K562 (cell line): ENCODE data around the gene NELFA. TPM values are rescaled to one million over a fixed set of nuclear protein-coding genes. Genes with fewer than 3 reads are reported as not detected.

Source experiments
- CBX2 ChIP-seq: fragments of 200-600 bp; sonication (generic); IDR thresholded peaks from one replicate; pipeline ENCODE4 v1.6.1; 2012; ENCODE audit warnings: mild to moderate bottlenecking, low read length, inconsistent platforms; ENCODE audit not compliant: insufficient read depth, poor library complexity, severe bottlenecking
- CHD4 ChIP-seq: fragments of 200-600 bp; sonication (generic); IDR thresholded peaks from 3 replicates; pipeline ENCODE4 v1.6.1; 2012; ENCODE audit warnings: low read depth, mild to moderate bottlenecking, mixed read lengths, low read length, inconsistent platforms; ENCODE audit not compliant: insufficient read depth, insufficient replicate concordance, poor library complexity, severe bottlenecking
- KLF6 ChIP-seq: fragments of 250-450 bp; sonication (Bioruptor Pico); IDR thresholded peaks from 2 replicates; pipeline ENCODE4 v1.4.0; 2020; ENCODE audit warnings: mild to moderate bottlenecking, moderate library complexity, borderline replicate concordance
- NCOR1 ChIP-seq: fragments of 450-650 bp; IDR thresholded peaks from 2 replicates; pipeline ENCODE4 v1.6.1; 2016; ENCODE audit warnings: mild to moderate bottlenecking, moderate library complexity
- POLR2A ChIP-seq: fragments of 450-650 bp; conservative IDR thresholded peaks from 2 replicates; pipeline ENCODE4 v1.6.1; 2016
- POLR2G ChIP-seq: fragments of 200-400 bp; formaldehyde crosslinking; IDR thresholded peaks from 2 replicates; pipeline ENCODE4 v1.6.1; 2017; ENCODE audit warnings: low read depth, mild to moderate bottlenecking, antibody characterized with exemption, low read length, moderate library complexity
- SETDB1 ChIP-seq: IDR thresholded peaks from one replicate; pipeline ENCODE4 v1.6.1; 2012; ENCODE audit warnings: low read length, control low read depth, inconsistent platforms
- SNRNP70 ChIP-seq: fragments of 200-400 bp; formaldehyde crosslinking; optimal IDR thresholded peaks from 2 replicates; pipeline ENCODE3; 2017; ENCODE audit warnings: low read depth, low read length
- SUPT5H ChIP-seq: fragments of 450-650 bp; IDR thresholded peaks from 2 replicates; pipeline ENCODE4 v1.6.1; 2016
- TAF9B ChIP-seq: fragments of 450-650 bp; IDR thresholded peaks from 2 replicates; pipeline ENCODE4 v1.6.1; 2018; ENCODE audit warnings: mild to moderate bottlenecking; ENCODE audit not compliant: partially characterized antibody
- XRCC3 ChIP-seq: fragments of 450-650 bp; IDR thresholded peaks from 2 replicates; pipeline ENCODE4 v1.6.1; 2017; ENCODE audit warnings: mild to moderate bottlenecking, moderate library complexity
- YY1 ChIP-seq, 3 experiments: IDR thresholded peaks; 2 replicates each; pipeline ENCODE4 v1.6.1; 2011; ENCODE audit warnings: low read length in 2 of 3, mild to moderate bottlenecking in 2 of 3, moderate library complexity in 2 of 3, borderline replicate concordance in 1 of 3, control low read depth in 1 of 3, low read depth in 1 of 3; ENCODE audit not compliant: insufficient read depth in 3 of 3, insufficient replicate concordance in 2 of 3, control insufficient read depth in 1 of 3, insufficient read length in 1 of 3; ENCODE audit errors: extremely low read depth in 1 of 3
- ZNF143 ChIP-seq: sonication (generic); formaldehyde crosslinking; IDR thresholded peaks from 2 replicates; pipeline ENCODE4 v1.9.0; 2022; ENCODE audit warnings: mild to moderate bottlenecking, missing genetic modification reagents
- polyA plus RNA-seq, 8 experiments: library from polyadenylated mRNA; depleted of rRNA in 4 of 8; stranded (reverse) in 5 of 8; unstranded in 3 of 8; fragments of >200 nt; fragmentation: Nextera tagmentation in 2 of 8; fragmentation: Illumina TruSeq in 1 of 8; extraction: Ambion mirVana in 2 of 8; extraction: Trizol in 1 of 8; gene quantifications; 2 replicates each; pipeline versions ENCODE4 v1.2.1 to v1.2.3, GENCODE V29; 2011 to 2014; ENCODE audit warnings: inconsistent platforms in 1 of 8, missing spikeins in 1 of 8
- total RNA-seq, 7 experiments: library from RNA; depleted of rRNA in 6 of 7; stranded (reverse); fragments of >200 nt in 6 of 7; fragmentation: Illumina TruSeq in 2 of 7; extraction: Trizol in 2 of 7; gene quantifications; 2 replicates each; pipeline versions ENCODE4 v1.2.1 to v1.2.3, GENCODE V29; 2011 to 2021; ENCODE audit warnings: low replicate concordance in 1 of 7
- TF ChIP-seq, protein P1 (sequence below): fragments of 250-450 bp; sonication (Bioruptor Pico); IDR thresholded peaks from 2 replicates; pipeline ENCODE4 v1.8.0; 2021; ENCODE audit warnings: mild to moderate bottlenecking, moderate library complexity
- TF ChIP-seq, protein P2 (sequence below): fragments of 200-800 bp; sonication (Bioruptor generic); IDR thresholded peaks from 2 replicates; pipeline ENCODE4 v1.6.1; 2016; ENCODE audit warnings: missing genetic modification characterization, missing compliant biosample characterization
- TF ChIP-seq, protein P3 (sequence below): IDR thresholded peaks from 2 replicates; pipeline ENCODE4 v1.6.1; 2014; ENCODE audit warnings: antibody characterized with exemption
- TF ChIP-seq, protein P4 (sequence below): fragments of 450-650 bp; formaldehyde crosslinking; conservative IDR thresholded peaks from 2 replicates; pipeline ENCODE4 v1.4.0; 2022; ENCODE audit warnings: mild to moderate bottlenecking, missing genetic modification characterization

The NELFA gene
- total and polyA plus RNA-seq, 9 of the 15 experiments (the other 6 are each of a cell fraction or from before 2014, with no cell fraction given), result 0.76 to 59.6 (median 14.8) TPM

- TF ChIP-seq POLR2A, result peak; percentile 56; the same call in 1 of the 2 replicates
- TF ChIP-seq, protein P1, sequence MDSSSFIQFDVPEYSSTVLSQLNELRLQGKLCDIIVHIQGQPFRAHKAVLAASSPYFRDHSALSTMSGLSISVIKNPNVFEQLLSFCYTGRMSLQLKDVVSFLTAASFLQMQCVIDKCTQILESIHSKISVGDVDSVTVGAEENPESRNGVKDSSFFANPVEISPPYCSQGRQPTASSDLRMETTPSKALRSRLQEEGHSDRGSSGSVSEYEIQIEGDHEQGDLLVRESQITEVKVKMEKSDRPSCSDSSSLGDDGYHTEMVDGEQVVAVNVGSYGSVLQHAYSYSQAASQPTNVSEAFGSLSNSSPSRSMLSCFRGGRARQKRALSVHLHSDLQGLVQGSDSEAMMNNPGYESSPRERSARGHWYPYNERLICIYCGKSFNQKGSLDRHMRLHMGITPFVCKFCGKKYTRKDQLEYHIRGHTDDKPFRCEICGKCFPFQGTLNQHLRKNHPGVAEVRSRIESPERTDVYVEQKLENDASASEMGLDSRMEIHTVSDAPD, result no peak
- no peak for TF ChIP-seq SETDB1
- TF ChIP-seq POLR2G, result peak; percentile 81
- no peak for TF ChIP-seq CBX2
- TF ChIP-seq, protein P2, sequence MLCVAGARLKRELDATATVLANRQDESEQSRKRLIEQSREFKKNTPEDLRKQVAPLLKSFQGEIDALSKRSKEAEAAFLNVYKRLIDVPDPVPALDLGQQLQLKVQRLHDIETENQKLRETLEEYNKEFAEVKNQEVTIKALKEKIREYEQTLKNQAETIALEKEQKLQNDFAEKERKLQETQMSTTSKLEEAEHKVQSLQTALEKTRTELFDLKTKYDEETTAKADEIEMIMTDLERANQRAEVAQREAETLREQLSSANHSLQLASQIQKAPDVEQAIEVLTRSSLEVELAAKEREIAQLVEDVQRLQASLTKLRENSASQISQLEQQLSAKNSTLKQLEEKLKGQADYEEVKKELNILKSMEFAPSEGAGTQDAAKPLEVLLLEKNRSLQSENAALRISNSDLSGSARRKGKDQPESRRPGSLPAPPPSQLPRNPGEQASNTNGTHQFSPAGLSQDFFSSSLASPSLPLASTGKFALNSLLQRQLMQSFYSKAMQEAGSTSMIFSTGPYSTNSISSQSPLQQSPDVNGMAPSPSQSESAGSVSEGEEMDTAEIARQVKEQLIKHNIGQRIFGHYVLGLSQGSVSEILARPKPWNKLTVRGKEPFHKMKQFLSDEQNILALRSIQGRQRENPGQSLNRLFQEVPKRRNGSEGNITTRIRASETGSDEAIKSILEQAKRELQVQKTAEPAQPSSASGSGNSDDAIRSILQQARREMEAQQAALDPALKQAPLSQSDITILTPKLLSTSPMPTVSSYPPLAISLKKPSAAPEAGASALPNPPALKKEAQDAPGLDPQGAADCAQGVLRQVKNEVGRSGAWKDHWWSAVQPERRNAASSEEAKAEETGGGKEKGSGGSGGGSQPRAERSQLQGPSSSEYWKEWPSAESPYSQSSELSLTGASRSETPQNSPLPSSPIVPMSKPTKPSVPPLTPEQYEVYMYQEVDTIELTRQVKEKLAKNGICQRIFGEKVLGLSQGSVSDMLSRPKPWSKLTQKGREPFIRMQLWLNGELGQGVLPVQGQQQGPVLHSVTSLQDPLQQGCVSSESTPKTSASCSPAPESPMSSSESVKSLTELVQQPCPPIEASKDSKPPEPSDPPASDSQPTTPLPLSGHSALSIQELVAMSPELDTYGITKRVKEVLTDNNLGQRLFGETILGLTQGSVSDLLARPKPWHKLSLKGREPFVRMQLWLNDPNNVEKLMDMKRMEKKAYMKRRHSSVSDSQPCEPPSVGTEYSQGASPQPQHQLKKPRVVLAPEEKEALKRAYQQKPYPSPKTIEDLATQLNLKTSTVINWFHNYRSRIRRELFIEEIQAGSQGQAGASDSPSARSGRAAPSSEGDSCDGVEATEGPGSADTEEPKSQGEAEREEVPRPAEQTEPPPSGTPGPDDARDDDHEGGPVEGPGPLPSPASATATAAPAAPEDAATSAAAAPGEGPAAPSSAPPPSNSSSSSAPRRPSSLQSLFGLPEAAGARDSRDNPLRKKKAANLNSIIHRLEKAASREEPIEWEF (CRISPR knock-in tag), result no peak
- TF ChIP-seq SUPT5H, result peak; percentile 56; the same call in 1 of the 2 replicates
- no peak for TF ChIP-seq KLF6 (CRISPR knock-in tag)
- TF ChIP-seq SNRNP70, result no peak
- TF ChIP-seq, protein P3, sequence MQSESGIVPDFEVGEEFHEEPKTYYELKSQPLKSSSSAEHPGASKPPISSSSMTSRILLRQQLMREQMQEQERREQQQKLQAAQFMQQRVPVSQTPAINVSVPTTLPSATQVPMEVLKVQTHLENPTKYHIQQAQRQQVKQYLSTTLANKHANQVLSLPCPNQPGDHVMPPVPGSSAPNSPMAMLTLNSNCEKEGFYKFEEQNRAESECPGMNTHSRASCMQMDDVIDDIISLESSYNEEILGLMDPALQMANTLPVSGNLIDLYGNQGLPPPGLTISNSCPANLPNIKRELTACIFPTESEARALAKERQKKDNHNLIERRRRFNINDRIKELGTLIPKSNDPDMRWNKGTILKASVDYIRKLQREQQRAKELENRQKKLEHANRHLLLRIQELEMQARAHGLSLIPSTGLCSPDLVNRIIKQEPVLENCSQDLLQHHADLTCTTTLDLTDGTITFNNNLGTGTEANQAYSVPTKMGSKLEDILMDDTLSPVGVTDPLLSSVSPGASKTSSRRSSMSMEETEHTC, result no peak
- TF ChIP-seq TAF9B, result no peak
- peak; percentile 90 for TF ChIP-seq CHD4
- TF ChIP-seq XRCC3, result no peak
- TF ChIP-seq NCOR1, result no peak
- TF ChIP-seq, protein P4, sequence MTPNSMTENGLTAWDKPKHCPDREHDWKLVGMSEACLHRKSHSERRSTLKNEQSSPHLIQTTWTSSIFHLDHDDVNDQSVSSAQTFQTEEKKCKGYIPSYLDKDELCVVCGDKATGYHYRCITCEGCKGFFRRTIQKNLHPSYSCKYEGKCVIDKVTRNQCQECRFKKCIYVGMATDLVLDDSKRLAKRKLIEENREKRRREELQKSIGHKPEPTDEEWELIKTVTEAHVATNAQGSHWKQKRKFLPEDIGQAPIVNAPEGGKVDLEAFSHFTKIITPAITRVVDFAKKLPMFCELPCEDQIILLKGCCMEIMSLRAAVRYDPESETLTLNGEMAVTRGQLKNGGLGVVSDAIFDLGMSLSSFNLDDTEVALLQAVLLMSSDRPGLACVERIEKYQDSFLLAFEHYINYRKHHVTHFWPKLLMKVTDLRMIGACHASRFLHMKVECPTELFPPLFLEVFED (CRISPR knock-in tag), result no peak
- TF ChIP-seq YY1 (IDR thresholded peaks at IDR 0.05; ENCODE audit: borderline replicate concordance in 1 of 3, control insufficient read depth in 1 of 3, extremely low read depth in 1 of 3, insufficient read depth in 3 of 3, insufficient read length in 1 of 3, insufficient replicate concordance in 2 of 3, low read depth in 1 of 3, low read length in 2 of 3), result peak in 1 of 3 experiments; percentile 30
- no peak for TF ChIP-seq ZNF143 (CRISPR knock-in tag)
These were observed 32.7 kb upstream of the NELFA start (continued) for GRCh38 chr4:2041239-2042130.
